Progenitor cell of endocrine pancreas (in vitro differentiated cells): Measurements from ENCODE around the gene MGP. TPM values are rescaled to one million over a fixed set of nuclear protein-coding genes. Genes with fewer than 3 reads are reported as not detected.

ENCODE experiments used
- DNase-seq: peaks from one replicate; pipeline ENCODE4 v3.0.0; 2021; ENCODE audit warnings: low spot score; ENCODE audit not compliant: unreplicated experiment
- H3K27ac Mint-ChIP-seq: 2 replicates; pipeline ENCODE4 v1.8.0; 2021; ENCODE audit warnings: mild to moderate bottlenecking, moderate library complexity, mixed read lengths
- H3K27me3 Mint-ChIP-seq: 2 replicates; pipeline ENCODE4 v1.8.0; 2021; ENCODE audit warnings: mixed read lengths
- H3K36me3 Mint-ChIP-seq: 2 replicates; pipeline ENCODE4 v1.8.0; 2022; ENCODE audit warnings: mixed read lengths; ENCODE audit not compliant: insufficient read depth
- H3K4me1 Mint-ChIP-seq: 2 replicates; pipeline ENCODE4 v1.8.0; 2021; ENCODE audit warnings: low read depth, mixed read lengths
- H3K4me3 Mint-ChIP-seq: 2 replicates; pipeline ENCODE4 v1.8.0; 2021; ENCODE audit warnings: low read depth, mild to moderate bottlenecking, moderate library complexity, mixed read lengths
- H3K9me3 Mint-ChIP-seq: 2 replicates; pipeline ENCODE4 v1.8.0; 2021; ENCODE audit warnings: low read depth, mixed read lengths
- total RNA-seq: library from RNA; stranded (reverse); gene quantifications from 2 replicates; pipeline ENCODE4 v1.2.1, GENCODE V29; 2021
- TF ChIP-seq, protein P1 (sequence below): fragments of 200-600 bp; sonication (generic); IDR thresholded peaks from one replicate; pipeline ENCODE4 v1.5.0; 2021; ENCODE audit warnings: antibody characterized with exemption, mild to moderate bottlenecking; ENCODE audit not compliant: unreplicated experiment

Gene MGP
- total RNA-seq, 1 donor from 2014 or later: not detected

DNA sequence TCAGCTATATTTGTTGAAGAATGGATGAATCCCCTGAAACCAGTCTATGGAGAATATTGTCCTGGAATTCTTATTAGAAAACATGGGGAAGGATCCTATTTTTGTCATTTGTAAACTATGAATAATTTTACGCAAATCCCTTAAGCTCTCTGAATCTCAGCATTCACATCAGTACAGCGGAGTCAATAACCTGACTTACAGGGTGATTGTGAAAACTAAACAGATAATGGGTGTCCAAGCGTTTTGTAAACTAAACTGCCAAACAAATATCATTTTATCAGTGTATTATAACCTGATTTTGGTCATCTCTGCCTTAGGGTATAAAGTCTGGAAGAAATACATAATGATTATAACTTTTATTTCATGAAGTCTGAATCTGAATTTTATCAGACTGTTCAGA lies 52.3 kb downstream of the MGP start:
- TF ChIP-seq, protein P1, sequence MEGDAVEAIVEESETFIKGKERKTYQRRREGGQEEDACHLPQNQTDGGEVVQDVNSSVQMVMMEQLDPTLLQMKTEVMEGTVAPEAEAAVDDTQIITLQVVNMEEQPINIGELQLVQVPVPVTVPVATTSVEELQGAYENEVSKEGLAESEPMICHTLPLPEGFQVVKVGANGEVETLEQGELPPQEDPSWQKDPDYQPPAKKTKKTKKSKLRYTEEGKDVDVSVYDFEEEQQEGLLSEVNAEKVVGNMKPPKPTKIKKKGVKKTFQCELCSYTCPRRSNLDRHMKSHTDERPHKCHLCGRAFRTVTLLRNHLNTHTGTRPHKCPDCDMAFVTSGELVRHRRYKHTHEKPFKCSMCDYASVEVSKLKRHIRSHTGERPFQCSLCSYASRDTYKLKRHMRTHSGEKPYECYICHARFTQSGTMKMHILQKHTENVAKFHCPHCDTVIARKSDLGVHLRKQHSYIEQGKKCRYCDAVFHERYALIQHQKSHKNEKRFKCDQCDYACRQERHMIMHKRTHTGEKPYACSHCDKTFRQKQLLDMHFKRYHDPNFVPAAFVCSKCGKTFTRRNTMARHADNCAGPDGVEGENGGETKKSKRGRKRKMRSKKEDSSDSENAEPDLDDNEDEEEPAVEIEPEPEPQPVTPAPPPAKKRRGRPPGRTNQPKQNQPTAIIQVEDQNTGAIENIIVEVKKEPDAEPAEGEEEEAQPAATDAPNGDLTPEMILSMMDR: no peak

More for the DNA sequence above, 52.3 kb downstream of the MGP start:
- Mint-ChIP-seq H3K4me1 (no peaks in the 10 kb centered on the region), H3K36me3 (no peaks in the 10 kb centered on the region), H3K9me3 (no peaks in the 10 kb centered on the region), H3K27ac (no peak overlapping the region), H3K4me3 (no peak overlapping the region), H3K27me3 (no peaks in the 10 kb centered on the region)
- no peak for DNase-seq

Other genes with a start within 250 kb of the MGP start
- 1.2 and 1.7 TPM in 2 replicates for gene GUCY2C, start 189.3 kb downstream of the MGP start, total RNA-seq
- gene WBP11, start 82.4 kb downstream of the MGP start, total RNA-seq: 112 and 117 TPM in 2 replicates
- 2.7 and 3.5 TPM in 2 replicates for gene C12orf60, start 82.2 kb downstream of the MGP start, total RNA-seq
- gene SMCO3, start 71.7 kb downstream of the MGP start, total RNA-seq: not detected in 2 replicates
- 0.18 and 0.29 TPM in 2 replicates for gene ART4, start 42.3 kb downstream of the MGP start, total RNA-seq
- gene ERP27, start 52.7 kb upstream of the MGP start, total RNA-seq: 22.8 and 23.1 TPM in 2 replicates
- 0.79 and 1.7 TPM in 2 replicates for gene ARHGDIB, start 75.7 kb upstream of the MGP start, total RNA-seq
- gene PDE6H, start 87.2 kb upstream of the MGP start, total RNA-seq: not detected in 2 replicates